GM21717 (cell line): ENCODE data around the gene GRM4.
"Not testable (repeated sequence)": the region's sequence is repeated elsewhere in the genome, so short reads cannot be mapped to it uniquely, and the experiment has no call there.

Experiments used
- ATAC-seq: cut with Tn5 transposase; IDR thresholded peaks from one replicate; pipeline ENCODE4 v1.9.1; 2021; ENCODE audit warnings: mild to moderate bottlenecking, moderate library complexity; ENCODE audit not compliant: unreplicated experiment

GRM4 gene

GRCh38 chr6:34027445-34027936, 118.4 kb downstream of the GRM4 start:
- no peak for ATAC-seq

- no peak for ATAC-seq
Observed at GRCh38 chr6:34025861-34026260, 120.0 kb downstream of the GRM4 start.

- no peak for ATAC-seq
Observed at GRCh38 chr6:34025112-34025807, 120.6 kb downstream of the GRM4 start.

- no peak for ATAC-seq
Observed at GRCh38 chr6:34022873-34023255, 123.0 kb downstream of the GRM4 start.

- no peak for ATAC-seq
Observed at GRCh38 chr6:34022250-34022872, 123.5 kb downstream of the GRM4 start.

GRCh38 chr6:34021554-34022190, 124.2 kb downstream of the GRM4 start:
- no peak for ATAC-seq

- no peak for ATAC-seq
Observed at GRCh38 chr6:34020807-34021553, 124.9 kb downstream of the GRM4 start.

- no peak for ATAC-seq
Observed at GRCh38 chr6:34020278-34020677, 125.6 kb downstream of the GRM4 start.

- ATAC-seq: no peak
Observed at GRCh38 chr6:34018961-34019606, 126.8 kb downstream of the GRM4 start.

GRCh38 chr6:34018026-34018425, 127.9 kb downstream of the GRM4 start:
- ATAC-seq: no peak

- ATAC-seq: no peak
Observed at GRCh38 chr6:34017106-34017805, 128.6 kb downstream of the GRM4 start.

- not testable (repeated sequence) for ATAC-seq
Observed at GRCh38 chr6:34016573-34016972, 129.3 kb downstream of the GRM4 start.

- no peak for ATAC-seq
Observed at GRCh38 chr6:34015586-34015985, 130.3 kb downstream of the GRM4 start.

GRCh38 chr6:34011264-34011663, 134.6 kb downstream of the GRM4 start:
- no peak for ATAC-seq

GRCh38 chr6:34005901-34006531, 139.9 kb downstream of the GRM4 start:
- ATAC-seq: no peak

GRCh38 chr6:34004706-34005105, 141.2 kb downstream of the GRM4 start:
- ATAC-seq: no peak

GRCh38 chr6:34003962-34004361, 141.9 kb downstream of the GRM4 start:
- no peak for ATAC-seq

GRCh38 chr6:34001706-34002621, 143.9 kb downstream of the GRM4 start:
- no peak for ATAC-seq

- no peak for ATAC-seq
Observed at GRCh38 chr6:34000281-34000680, 145.6 kb downstream of the GRM4 start.
